Calu3 (cell line): Measurements from ENCODE around the gene AAR2. TPM values are rescaled to one million over a fixed set of nuclear protein-coding genes. Genes with fewer than 3 reads are reported as not detected.

Experiments used
- BruUV-seq: library from RNA; stranded (reverse); fragments of 400-500 nt; replicated peaks from 2 replicates; lab custom pipeline; 2021; lab: Mats Ljungman, UMichigan
- CTCF ChIA-PET: fragments of 300-600 bp; sonication (Branson Sonifier 250); formaldehyde crosslinking; loops from one replicate; lab custom pipeline; 2022; ENCODE audit warnings: antibody characterized with exemption; lab: Charles Lee
- DNase-seq: peaks from one replicate; pipeline ENCODE4 v3.0.0; 2022
- H3K27ac Mint-ChIP-seq: one replicate; pipeline ENCODE4 v1.8.0; 2022; ENCODE audit warnings: mixed read lengths; ENCODE audit not compliant: unreplicated experiment
- H3K27me3 Mint-ChIP-seq: one replicate; pipeline ENCODE4 v1.8.0; 2022; ENCODE audit warnings: mixed read lengths; ENCODE audit not compliant: unreplicated experiment
- H3K36me3 Mint-ChIP-seq: one replicate; pipeline ENCODE4 v1.8.0; 2022; ENCODE audit warnings: mild to moderate bottlenecking, moderate library complexity, mixed read lengths; ENCODE audit not compliant: insufficient read depth, unreplicated experiment
- H3K4me1 Mint-ChIP-seq: one replicate; pipeline ENCODE4 v1.8.0; 2022; ENCODE audit warnings: mild to moderate bottlenecking, low read depth, mixed read lengths; ENCODE audit not compliant: unreplicated experiment
- H3K4me3 Mint-ChIP-seq: one replicate; pipeline ENCODE4 v1.8.0; 2022; ENCODE audit warnings: mild to moderate bottlenecking, low read depth, moderate library complexity, mixed read lengths; ENCODE audit not compliant: unreplicated experiment
- H3K9me3 Mint-ChIP-seq: one replicate; pipeline ENCODE4 v1.8.0; 2022; ENCODE audit warnings: low read depth, mixed read lengths; ENCODE audit not compliant: unreplicated experiment
- intact Hi-C: fragments of 100-400 bp; cut with micrococcal nuclease; formaldehyde crosslinking; loops from one replicate; pipeline ENCODE4 v1.10.0; 2022; ENCODE audit not compliant: unreplicated experiment
- total RNA-seq: library from RNA; stranded (reverse); gene quantifications from 2 replicates; pipeline ENCODE4 v1.2.3, GENCODE V29; 2022
- TF ChIP-seq, protein P1 (sequence below): fragments of 200-600 bp; IDR thresholded peaks from one replicate; pipeline ENCODE4 v1.8.0; 2022; ENCODE audit warnings: antibody characterized with exemption; ENCODE audit not compliant: unreplicated experiment

The AAR2 gene
- total RNA-seq, 1 experiment from 2014 or later: 37.0 TPM

DNA sequence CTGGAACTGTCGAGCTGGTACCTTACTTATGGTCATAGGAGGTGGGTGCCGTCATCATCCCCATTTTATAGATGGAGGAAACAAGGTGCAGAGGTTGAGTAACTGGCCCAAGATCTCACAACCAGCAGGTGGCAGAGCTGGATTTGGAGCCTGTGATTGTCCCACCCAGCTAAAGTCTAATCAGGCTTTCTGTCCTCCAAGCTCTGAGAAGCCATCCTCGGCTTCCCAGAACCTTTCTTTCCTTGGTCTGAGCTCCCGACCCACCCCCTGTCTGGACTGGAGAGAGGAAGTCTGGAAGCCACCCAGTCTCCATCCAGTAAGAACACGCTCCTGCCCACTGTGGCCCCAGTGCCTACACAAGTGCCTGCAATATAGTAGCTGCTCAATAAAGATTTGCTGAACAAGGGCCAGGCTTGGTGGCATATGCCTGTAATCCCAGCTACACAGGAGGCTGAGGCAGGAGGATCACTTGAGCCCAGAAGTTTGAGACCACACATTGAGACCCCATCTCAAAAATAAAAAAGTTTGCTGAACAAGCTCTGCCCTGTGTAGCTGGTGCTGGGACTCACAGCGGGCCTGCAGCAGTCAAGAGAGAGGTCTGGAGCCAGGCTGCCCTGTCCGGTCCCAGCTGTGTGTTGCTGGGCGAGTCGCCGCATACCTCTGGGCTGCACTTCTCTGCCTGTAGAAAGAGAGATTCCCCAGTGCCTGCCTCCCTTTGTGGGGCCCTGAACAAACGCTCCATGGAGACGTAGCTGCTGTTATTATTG, 37.3 kb downstream of the AAR2 start:
- BruUV-seq: no TSS peak
- Mint-ChIP-seq H3K9me3 (no peaks in the 10 kb centered on the region), H3K27me3 (peaks cover 92% of the 10 kb centered on the region), H3K36me3 (no peaks in the 10 kb centered on the region), H3K4me3 (no peak overlapping the region), H3K27ac (no peak overlapping the region), H3K4me1 (no peaks in the 10 kb centered on the region)
- CTCF ChIA-PET: interaction anchor here (1.0 to 2.5 kb wide), 5 partner anchors 16 to 220 kb away, joined by 4 to 22 read pairs (median 9); no protein-coding TSS in a partner anchor
- peak; percentile 46 for DNase-seq
- TF ChIP-seq, protein P1, sequence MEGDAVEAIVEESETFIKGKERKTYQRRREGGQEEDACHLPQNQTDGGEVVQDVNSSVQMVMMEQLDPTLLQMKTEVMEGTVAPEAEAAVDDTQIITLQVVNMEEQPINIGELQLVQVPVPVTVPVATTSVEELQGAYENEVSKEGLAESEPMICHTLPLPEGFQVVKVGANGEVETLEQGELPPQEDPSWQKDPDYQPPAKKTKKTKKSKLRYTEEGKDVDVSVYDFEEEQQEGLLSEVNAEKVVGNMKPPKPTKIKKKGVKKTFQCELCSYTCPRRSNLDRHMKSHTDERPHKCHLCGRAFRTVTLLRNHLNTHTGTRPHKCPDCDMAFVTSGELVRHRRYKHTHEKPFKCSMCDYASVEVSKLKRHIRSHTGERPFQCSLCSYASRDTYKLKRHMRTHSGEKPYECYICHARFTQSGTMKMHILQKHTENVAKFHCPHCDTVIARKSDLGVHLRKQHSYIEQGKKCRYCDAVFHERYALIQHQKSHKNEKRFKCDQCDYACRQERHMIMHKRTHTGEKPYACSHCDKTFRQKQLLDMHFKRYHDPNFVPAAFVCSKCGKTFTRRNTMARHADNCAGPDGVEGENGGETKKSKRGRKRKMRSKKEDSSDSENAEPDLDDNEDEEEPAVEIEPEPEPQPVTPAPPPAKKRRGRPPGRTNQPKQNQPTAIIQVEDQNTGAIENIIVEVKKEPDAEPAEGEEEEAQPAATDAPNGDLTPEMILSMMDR: peak; percentile 58
- intact Hi-C loops: loop anchor here (1.0 kb wide), 1 partner anchor 166 kb away; no protein-coding TSS in a partner anchor

DNA sequence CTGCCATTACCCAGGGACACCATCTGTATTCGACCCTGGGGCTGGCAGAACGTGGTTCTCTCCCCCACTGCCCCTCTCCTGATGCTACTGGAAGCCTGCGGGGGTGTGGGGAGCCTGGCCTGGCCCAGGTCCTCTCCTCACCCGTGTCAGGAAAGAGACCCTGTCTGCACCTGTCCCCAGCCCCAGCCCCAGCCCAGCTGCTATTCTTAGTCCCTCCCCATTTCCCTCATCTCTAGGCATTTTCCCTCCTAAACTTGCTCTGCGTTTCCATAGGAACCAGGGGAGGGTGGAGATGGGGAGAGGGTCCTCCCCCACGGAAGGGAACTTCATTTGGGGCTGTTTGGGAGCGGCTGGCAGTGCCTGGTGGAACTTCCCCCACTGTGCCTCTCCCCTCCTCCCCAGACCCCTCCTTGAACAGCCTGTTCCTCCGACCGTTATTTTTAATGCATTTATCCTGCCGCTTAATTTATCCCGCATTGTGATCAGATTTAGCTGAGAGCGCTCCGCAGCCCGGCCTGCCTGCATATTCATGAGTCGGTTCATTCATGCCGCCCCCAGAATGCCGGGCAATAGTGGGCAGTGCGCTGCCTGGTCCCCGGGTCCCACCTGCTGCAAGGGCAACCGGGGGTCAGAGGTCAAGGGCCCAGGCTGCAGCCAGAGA, 38.0 kb downstream of the AAR2 start:
- Mint-ChIP-seq H3K36me3 (no peaks in the 10 kb centered on the region), H3K27ac (no peak overlapping the region), H3K4me1 (no peaks in the 10 kb centered on the region), H3K27me3 (peaks cover 87% of the 10 kb centered on the region), H3K4me3 (no peak overlapping the region), H3K9me3 (no peaks in the 10 kb centered on the region)
- BruUV-seq: no TSS peak
- intact Hi-C loops: no loop called here
- DNase-seq: no peak
- CTCF ChIA-PET: interaction anchor here (1.0 to 2.5 kb wide), 5 partner anchors 17 to 219 kb away, joined by 4 to 22 read pairs (median 9); no protein-coding TSS in a partner anchor
- TF ChIP-seq, protein P1: no peak

DNA sequence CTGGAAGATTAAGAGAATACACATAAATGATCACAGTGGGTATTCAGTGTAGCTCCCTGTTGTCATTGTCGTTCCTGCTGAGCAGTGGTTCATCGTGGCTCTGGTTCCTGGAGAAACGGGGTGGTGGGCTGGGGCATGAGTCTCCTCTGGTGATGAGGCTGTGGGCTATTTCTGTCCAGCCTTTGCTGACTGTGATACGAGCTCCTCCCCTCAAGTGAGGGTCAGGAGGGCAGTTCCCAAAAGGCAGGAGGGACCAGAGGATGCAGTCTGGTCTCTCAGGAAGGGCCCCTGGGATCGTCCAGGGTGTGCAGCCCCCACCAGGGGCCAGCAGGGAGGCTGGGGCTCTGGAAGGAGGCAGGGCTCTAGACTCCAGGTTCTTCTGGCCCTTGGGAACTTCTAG, 38.7 kb downstream of the AAR2 start:
- Mint-ChIP-seq H3K27ac (no peak overlapping the region), H3K4me1 (no peaks in the 10 kb centered on the region), H3K27me3 (peaks cover 89% of the 10 kb centered on the region), H3K4me3 (no peak overlapping the region), H3K9me3 (no peaks in the 10 kb centered on the region), H3K36me3 (no peaks in the 10 kb centered on the region)
- no peak for DNase-seq
- intact Hi-C loops: no loop called here
- TF ChIP-seq, protein P1: no peak
- CTCF ChIA-PET: interaction anchor here (0.6 to 2.5 kb wide), 2 partner anchors 164 to 610 kb away, joined by 5 to 22 read pairs; no protein-coding TSS in a partner anchor
- no TSS peak for BruUV-seq

DNA sequence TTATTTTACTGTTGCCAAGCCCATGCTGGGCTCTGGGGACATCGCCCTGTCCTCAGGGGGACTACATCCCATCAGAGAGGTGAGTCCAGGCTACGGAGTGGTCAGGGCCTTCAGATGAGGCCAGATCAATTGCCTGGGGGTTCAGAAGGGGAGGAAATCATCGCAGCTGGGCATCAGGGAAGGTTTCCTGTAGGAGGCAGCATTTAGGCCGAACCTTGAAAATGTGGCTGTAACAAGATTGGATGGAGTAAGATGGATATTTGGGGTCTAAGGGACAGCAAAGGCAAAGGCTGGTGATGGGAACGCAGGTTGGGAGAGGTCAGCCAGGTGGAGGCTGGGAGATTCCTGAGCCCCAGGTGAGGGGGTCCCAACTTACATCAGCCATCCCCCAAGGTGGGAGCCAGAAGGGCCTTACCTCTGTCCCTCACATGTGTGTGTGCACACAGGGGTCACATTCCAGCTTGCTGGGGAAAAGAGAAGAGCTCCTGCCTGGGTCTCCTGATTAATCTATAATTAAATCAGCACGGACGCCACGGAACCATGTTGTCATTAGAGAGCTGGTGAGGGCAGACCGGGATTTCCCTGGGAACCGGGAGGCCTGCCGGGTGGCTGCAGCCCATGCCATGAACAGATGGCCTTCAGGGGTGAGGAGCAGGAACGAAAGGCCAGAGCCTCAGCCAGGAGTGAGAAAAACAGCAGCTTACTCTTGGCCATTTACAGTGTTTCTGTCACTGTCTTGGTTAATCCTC, 39.3 kb downstream of the AAR2 start:
- Mint-ChIP-seq H3K27ac (no peak overlapping the region), H3K36me3 (no peaks in the 10 kb centered on the region), H3K4me3 (no peak overlapping the region), H3K4me1 (no peaks in the 10 kb centered on the region), H3K27me3 (peaks cover 92% of the 10 kb centered on the region), H3K9me3 (no peaks in the 10 kb centered on the region)
- TF ChIP-seq, protein P1: no peak
- BruUV-seq: no TSS peak
- no peak for DNase-seq
- CTCF ChIA-PET: interaction anchor here (0.6 kb wide), 2 partner anchors 137 to 609 kb away, joined by 5 read pairs; no protein-coding TSS in a partner anchor
- intact Hi-C loops: no loop called here
